Stomach (tissue), 4 donors: ENCODE measurements around the gene SNX9.

Experiments used
- CTCF ChIP-seq, 7 experiments: fragments of 450-650 bp in 4 of 7; fragments of 200-600 bp in 3 of 7; sonication (generic) in 3 of 7; IDR thresholded peaks; one replicate each; pipeline ENCODE4 v1.5.1; 2016 to 2019; ENCODE audit warnings: antibody characterized with exemption in 7 of 7, control low read depth in 2 of 7, mild to moderate bottlenecking in 1 of 7
- POLR2A ChIP-seq, 4 donors: fragments of 450-650 bp; IDR thresholded peaks; one replicate each; pipeline ENCODE4 v1.6.1; 2016; ENCODE audit warnings: antibody characterized with exemption in 4 of 4, control low read depth in 2 of 4, mild to moderate bottlenecking in 1 of 4, moderate library complexity in 1 of 4
- POLR2AphosphoS5 ChIP-seq, 3 donors: sonication (generic); formaldehyde crosslinking; IDR thresholded peaks; one replicate each; pipeline ENCODE4 v1.6.1; 2016; ENCODE audit warnings: antibody characterized with exemption in 3 of 3

GRCh38 chr6:157880534-157880933 lies 57.5 kb downstream of the SNX9 start:
- TF ChIP-seq CTCF (IDR thresholded peaks at IDR 0.05) (no peak), POLR2A (IDR thresholded peaks at IDR 0.05) (no peak), POLR2AphosphoS5 (IDR thresholded peaks at IDR 0.05) (no peak)
